ENCODE measurements around the gene SEPTIN3.

DNA sequence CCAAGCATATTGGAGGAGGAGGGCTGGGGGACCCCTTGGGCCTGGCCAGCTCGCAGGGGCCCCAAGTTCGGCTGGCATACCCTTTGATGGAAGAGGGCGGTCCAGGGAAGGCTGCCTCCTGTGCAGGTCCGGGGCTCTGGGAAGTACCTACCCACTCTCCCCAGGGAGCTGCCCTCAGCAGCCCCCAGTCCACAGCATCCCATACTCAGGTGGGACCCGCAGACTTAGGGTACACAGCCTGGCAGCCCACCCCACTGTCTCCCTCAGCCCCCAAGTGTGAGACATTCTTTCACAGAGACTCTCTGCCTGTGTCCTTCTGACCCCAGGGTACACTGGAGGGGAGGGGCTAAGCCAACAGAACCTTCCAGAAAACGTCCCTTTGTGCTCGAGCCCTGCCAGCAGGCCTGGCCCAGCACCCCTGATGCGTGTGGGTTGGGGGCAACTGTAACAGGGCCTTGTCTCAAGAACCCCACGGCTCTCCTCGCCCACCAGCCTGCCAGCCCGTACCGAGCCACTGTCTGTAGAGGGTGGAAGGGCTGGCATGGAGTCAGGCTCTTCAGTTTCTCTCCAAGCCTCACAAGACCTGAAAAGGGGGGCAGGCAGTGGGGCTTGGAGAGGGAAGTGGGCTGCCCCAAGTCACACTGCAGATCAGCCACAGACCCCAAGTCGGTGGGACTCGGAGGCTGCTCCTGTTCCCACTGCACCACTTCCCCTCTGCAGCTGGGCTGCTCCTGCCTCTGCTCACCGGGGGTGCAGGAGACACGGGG, 35.6 kb upstream of the SEPTIN3 start:
- TF ChIP-seq EZH2phosphoT487 (IDR thresholded peaks at IDR 0.05; ENCODE audit: low read depth) (no peak), CTCF (IDR thresholded peaks at IDR 0.05; ENCODE audit: low read depth, low read length) (no peak)

All from OCI-LY3 (cell line).